GM12872 (cell line): ENCODE measurements around the gene MYCBP.

ENCODE experiments used
- TF ChIP-seq, protein P1 (sequence below): IDR thresholded peaks from 3 replicates; pipeline ENCODE4 v1.5.1; 2011; ENCODE audit warnings: low read depth, mild to moderate bottlenecking, low read length, moderate library complexity; ENCODE audit not compliant: insufficient read depth

MYCBP gene

DNA sequence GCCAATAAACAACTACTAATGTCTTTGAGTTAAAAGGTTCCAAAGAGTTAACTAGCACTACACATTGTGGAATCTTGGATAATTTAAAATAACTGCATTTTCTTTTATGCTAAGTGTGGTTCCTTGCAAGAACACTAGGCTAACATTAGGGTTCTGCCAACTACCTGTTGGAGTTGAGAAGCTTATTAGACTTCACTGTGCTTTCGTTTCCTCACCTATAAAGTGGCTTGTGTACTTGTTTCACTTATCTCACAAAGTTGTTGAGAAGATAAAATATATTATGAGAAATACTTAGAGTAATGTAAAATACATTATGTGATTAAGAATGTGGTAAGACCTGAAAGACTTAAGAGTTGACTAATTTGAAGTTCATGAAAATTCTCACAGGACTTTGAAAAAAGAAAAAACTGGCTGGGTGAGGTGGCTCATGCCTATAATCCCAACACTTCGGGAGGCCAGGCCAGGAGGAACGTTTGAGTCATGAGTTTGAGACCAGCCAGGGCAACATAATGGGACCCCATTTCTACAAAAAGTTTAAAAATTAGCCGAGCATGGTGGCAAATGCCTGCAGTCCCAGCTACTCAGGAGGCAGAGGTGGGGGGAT, 7.9 kb downstream of the MYCBP start:
- TF ChIP-seq, protein P1, sequence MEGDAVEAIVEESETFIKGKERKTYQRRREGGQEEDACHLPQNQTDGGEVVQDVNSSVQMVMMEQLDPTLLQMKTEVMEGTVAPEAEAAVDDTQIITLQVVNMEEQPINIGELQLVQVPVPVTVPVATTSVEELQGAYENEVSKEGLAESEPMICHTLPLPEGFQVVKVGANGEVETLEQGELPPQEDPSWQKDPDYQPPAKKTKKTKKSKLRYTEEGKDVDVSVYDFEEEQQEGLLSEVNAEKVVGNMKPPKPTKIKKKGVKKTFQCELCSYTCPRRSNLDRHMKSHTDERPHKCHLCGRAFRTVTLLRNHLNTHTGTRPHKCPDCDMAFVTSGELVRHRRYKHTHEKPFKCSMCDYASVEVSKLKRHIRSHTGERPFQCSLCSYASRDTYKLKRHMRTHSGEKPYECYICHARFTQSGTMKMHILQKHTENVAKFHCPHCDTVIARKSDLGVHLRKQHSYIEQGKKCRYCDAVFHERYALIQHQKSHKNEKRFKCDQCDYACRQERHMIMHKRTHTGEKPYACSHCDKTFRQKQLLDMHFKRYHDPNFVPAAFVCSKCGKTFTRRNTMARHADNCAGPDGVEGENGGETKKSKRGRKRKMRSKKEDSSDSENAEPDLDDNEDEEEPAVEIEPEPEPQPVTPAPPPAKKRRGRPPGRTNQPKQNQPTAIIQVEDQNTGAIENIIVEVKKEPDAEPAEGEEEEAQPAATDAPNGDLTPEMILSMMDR: no peak

DNA sequence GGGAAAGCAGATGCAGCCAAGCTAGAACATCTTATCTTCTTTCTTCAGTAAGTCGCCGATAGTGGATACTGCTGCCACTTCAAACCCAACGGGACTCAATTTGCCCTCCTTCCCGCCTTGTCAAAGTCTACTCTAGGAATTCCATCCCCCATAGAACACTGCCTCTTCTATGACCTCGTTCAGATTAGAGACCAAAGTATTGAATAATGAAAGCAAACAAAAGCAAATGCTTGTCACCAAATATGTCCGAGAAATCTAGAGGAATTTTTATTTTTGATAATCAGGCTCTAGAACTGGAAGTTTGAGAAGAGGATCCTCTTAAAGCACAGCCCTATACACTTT, 12.7 kb downstream of the MYCBP start:
- TF ChIP-seq, protein P1: no peak

DNA sequence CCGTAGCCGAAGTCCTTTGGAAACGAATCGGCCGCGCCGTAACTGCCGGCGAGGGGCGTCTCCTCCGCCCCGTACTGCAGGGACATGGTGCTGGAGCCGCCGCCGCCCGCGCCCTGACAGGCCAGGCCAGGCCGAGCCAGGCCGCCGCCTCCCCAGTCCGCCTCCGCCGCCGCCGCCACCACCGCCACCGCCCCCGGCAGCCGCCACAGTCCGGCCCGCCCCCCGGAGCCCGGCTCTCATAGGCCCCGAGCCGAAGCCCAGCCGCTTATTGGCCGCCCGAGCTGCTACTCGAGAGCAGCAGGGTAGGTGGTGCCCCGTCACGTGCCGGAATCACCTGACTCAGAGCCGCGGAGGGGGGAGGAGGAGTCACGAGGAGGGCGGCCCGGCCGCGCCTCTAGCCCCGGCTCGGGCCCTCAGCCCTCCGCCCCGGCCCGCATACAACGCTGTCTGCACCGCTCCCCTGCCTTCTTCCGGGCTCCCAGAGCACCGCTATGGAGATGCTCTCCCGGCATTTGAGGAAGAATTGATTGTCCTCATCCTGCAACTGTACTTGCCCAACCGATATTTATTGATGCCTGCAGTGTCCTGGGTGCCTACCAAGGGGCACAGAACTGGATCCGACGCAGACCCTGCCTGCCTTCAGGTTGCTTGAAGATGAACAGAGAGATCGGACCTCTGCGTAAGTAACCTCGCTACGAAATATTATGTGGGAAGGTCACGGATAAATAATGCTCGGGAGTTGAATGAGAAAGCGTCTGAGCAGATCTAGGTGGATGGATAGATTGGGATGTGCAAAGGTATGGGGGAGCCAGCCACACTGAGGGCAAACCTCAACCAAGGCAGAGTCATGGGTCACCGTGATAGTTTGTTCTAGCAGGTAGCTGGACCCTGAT, 13.3 kb downstream of the MYCBP start, which contains the start of gene RRAGC:
Gene RRAGC (minus strand): TSS at position 212 of the 893 bp plus-strand sequence. CDS start 126 bp downstream, at position 86.
- TF ChIP-seq, protein P1: no peak

DNA sequence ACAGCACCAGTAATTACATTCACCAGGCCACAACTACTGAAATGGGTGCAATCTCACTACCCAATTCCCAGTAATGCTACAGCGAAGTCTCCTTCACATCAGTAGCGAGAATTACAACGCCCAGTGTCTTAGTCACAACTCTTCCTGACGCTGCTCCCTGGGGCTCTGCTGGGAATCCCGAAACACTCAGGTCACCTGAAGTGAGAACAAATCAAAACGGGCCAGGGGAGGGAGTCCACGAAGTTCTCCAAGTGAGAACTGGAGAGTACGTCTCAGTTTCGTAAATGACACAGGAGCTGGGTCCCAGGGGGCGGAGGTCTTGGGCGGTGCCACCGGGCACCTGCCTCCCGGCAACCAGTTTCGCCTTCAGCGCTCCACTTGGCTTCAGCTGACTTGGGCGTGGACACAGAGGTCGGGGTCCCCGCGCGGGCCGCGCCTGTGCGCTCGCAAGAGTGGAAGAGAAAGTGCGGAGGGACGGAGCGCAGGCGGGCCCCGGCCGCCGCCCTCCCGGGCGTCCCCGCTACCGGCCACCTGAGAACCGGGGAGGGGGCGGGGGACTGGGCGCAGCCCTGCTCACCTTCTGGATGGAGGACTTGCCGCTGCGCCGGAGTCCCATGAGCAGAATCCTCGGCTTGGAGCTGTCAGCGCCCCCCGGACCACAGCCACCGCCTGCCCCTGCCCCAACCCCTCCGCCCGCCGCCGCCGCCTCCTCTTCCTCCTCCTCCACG, 14.2 kb downstream of the MYCBP start:
- TF ChIP-seq, protein P1: no peak

DNA sequence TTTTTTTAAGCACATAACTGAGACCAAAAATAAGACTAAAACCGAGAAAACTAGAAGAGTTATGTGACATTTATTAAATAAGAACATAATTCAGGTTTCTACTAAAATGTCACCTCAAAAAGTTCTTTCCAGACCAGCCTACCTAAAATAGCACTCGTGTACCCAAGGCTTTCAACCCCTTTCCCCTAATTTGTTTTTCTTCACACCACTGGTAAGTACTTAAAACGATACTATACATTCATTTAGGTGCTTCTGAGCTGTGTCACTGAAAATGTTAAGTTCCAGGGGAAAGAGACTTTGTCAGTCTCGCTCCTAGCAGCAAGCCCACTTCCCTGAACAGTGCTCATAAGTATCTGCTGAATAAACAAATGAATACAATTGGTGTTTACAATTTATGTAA, 20.4 kb downstream of the MYCBP start:
- TF ChIP-seq, protein P1: no peak

DNA sequence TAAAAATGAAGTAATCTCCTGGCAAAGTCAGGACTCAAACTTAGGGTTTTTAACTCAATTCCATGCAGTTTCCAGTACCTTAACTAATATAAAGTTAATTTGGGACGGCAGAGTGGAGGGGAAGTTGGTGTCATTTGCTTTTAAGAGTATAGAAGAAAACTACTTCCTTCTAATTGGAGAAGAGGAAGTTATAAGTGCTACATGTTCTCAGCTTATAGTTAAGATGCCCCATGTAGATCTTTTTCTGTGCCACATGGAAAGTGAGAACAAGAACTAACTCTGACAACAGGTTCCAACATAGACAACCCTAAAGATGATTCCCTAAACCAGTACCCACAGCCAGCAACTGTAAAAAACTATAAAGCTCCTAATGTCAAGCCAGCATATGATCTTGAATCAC, 25.1 kb downstream of the MYCBP start:
- TF ChIP-seq, protein P1: no peak

DNA sequence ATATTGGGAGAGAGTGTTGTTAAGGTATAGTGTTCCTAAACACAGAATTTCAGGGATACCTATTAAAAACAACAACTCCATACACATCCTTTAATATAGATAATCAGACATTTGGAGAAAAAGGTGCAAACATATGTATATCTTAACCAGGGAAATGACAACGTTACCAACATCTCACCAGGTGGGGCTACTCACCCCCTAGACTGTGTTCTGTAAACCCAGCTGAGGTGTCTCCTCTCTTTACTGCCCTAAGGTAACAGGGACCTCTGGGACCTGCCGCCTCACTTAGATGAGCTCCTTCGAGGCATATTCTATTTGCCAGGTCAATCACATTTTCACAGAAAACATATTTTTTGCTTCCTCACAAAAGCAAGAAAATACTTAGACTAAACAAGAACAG, 26.9 kb downstream of the MYCBP start:
- TF ChIP-seq, protein P1: no peak
